ENCODE results near the gene OR2AT4. TPM values are rescaled to one million over a fixed set of nuclear protein-coding genes. Genes with fewer than 3 reads are reported as not detected.

OR2AT4 gene
- total and polyA plus RNA-seq, 2 of the 8 experiments (the other 6 are each of a cell fraction or from before 2014, with no cell fraction given), result not detected

DNA sequence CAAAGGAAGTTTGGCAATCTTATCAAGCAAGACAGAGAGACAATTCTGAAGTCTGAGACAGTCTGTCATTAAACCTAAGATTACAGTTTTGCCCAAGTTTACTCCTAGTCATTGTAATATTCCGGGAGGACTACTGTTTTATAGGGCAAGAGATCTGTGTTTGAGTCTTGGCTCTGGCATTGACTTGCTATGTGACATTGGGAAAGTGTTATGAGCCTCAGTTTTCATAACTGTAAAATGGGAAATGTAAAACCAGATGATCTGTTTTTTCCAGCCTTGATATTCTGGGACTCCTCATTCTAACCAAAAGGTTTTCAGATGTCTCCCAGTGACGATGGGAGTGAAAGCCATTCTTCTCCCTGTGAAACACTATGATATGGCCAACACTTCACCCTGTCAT is 29.9 kb upstream of the OR2AT4 start:
- Histone ChIP-seq H3K23me2 (ENCODE audit: low read depth, low read length) (no peaks in the 10 kb centered on the region), H3K79me1 (ENCODE audit: low read depth, low read length) (no peaks in the 10 kb centered on the region), H2BK20ac (ENCODE audit: low read length) (no peak overlapping the region), H2BK12ac (ENCODE audit: low read depth, low read length) (no peak overlapping the region), H3K9ac (replicated peaks in 1 of 4; ENCODE audit: extremely low read depth in 1 of 4, low read depth in 3 of 4, low read length in 3 of 4) (no peak overlapping the region), H3K4me3 (ENCODE audit: extremely low read depth in 1 of 4, insufficient read depth in 2 of 4, low read depth in 3 of 4, low read length in 4 of 4) (no peak overlapping the region), H4K20me1 (replicated peaks in 1 of 2; ENCODE audit: control insufficient read depth in 1 of 2, insufficient read depth in 2 of 2, low read length in 2 of 2) (no peaks in the 10 kb centered on the region), H4K5ac (ENCODE audit: insufficient read length, low read depth, low read length) (no peak overlapping the region), H3K4me2 (ENCODE audit: insufficient read depth in 1 of 2, low read depth in 2 of 2, low read length in 2 of 2) (no peak overlapping the region), H3K23ac (ENCODE audit: insufficient read length) (no peak overlapping the region), H3K56ac (replicated peaks; ENCODE audit: insufficient read length, low read depth, low read length) (no peak overlapping the region), H4K91ac (replicated peaks; ENCODE audit: insufficient read length, low read length) (no peak overlapping the region), H2BK15ac (ENCODE audit: low read length) (no peak overlapping the region), H2BK5ac (ENCODE audit: low read depth, low read length) (no peak overlapping the region), H3K36me3 (ENCODE audit: control insufficient read depth in 2 of 4, insufficient read depth in 4 of 4, low read length in 3 of 4) (no peaks in the 10 kb centered on the region), H2AFZ (ENCODE audit: low read length) (no peak overlapping the region), H2AK5ac (ENCODE audit: low read depth, low read length) (no peak overlapping the region), H2BK120ac (replicated peaks; ENCODE audit: low read depth, low read length) (no peak overlapping the region), H3K9me3 (ENCODE audit: insufficient read depth in 2 of 2, low read depth in 1 of 2, low read length in 1 of 2) (peaks cover 5 to 6% of the 10 kb centered on the region in 2 experiments; a peak in 1 of 4 replicates), H3K27me3 (replicated peaks in 1 of 4; ENCODE audit: control insufficient read depth in 3 of 4, extremely low read depth in 1 of 4, insufficient read depth in 3 of 4, low read length in 3 of 4) (no peaks in the 10 kb centered on the region), H4K8ac (ENCODE audit: extremely low read depth, insufficient read depth, low read length) (no peak overlapping the region), H3K79me2 (ENCODE audit: control insufficient read depth in 1 of 2, insufficient read depth in 2 of 2, low read length in 2 of 2) (no peaks in the 10 kb centered on the region), H3K4me1 (replicated peaks in 1 of 4; ENCODE audit: control insufficient read depth in 3 of 4, insufficient read depth in 4 of 4, low read length in 3 of 4) (no peaks in the 10 kb centered on the region), H3K14ac (ENCODE audit: insufficient read length) (no peak overlapping the region), H3K18ac (ENCODE audit: extremely low read depth, low read length) (no peak overlapping the region), H3K27ac (ENCODE audit: low read depth, low read length) (no peak overlapping the region), H3K4ac (replicated peaks; ENCODE audit: insufficient read length, low read depth, low read length) (no peak overlapping the region)
- TF ChIP-seq SP1 (IDR thresholded peaks at IDR 0.05; ENCODE audit: low read depth, low read length) (no peak), TAF7 (optimal IDR thresholded peaks at IDR 0.05; ENCODE audit: borderline replicate concordance, low read depth, low read length) (no peak), SIX5 (IDR thresholded peaks at IDR 0.05; ENCODE audit: low read depth, low read length) (no peak), KDM4A (IDR thresholded peaks at IDR 0.05; ENCODE audit: low read depth, low read length, severe bottlenecking) (no peak), NANOG (IDR thresholded peaks at IDR 0.05; ENCODE audit: insufficient read depth, low read depth, low read length, poor library complexity, severe bottlenecking) (no peak), SUZ12 (IDR thresholded peaks at IDR 0.05; ENCODE audit: low read length) (no peak), SP2 (IDR thresholded peaks at IDR 0.05; ENCODE audit: low read length) (no peak)
- 93% methylated on average over 2 of the region's 2 CpGs; no CpG with 5 or more reads in 1 of the 2 experiments for WGBS, 2 experiments (ENCODE audit: extremely low coverage in 1 of 2, insufficient coverage in 1 of 2, insufficient read length in 1 of 2, insufficient replicate concordance in 2 of 2, low coverage in 1 of 2, low lambda C conversion rate in 2 of 2, missing lambda C conversion rate in 1 of 2)
- ChIA-PET POLR2A (ENCODE audit: partially characterized antibody) (no interaction called here), CTCF (ENCODE audit: partially characterized antibody) (interaction anchor here (2.2 to 11.4 kb wide), 2 partner anchors 16 to 104 kb away, joined by 5 to 102 read pairs; no protein-coding TSS in a partner anchor)
- FAIRE-seq (no peak), DNase-seq (ENCODE audit: low read depth in 1 of 2, low spot score in 2 of 2) (no peak)
